SW480 (cell line): Measurements from ENCODE around the gene CCL5.

Experiments used
- DNase-seq: peaks from one replicate; pipeline ENCODE4 v3.0.0-alpha.2; 2016; ENCODE audit warnings: low spot score

Gene CCL5

DNA sequence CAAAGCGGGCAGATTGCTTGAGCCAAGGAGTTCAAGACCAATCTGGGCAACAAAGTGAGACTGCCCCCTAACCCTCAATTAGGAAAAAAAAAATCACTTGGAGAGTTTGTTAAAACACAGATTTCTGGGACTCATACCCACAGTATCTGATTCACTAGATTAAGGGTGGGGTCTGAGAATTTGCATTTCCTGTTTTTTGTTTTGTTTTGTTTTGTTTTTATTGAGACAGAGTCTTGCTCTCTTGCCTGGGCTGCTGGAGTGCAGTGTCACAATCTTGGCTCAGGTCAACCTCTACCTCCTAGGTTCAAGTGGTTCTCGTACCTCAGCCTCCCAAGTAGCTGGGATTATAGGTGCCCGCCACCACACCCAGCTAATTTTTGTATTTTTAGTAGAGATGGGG is 12.6 kb downstream of the CCL5 start:
- DNase-seq = no peak

DNA sequence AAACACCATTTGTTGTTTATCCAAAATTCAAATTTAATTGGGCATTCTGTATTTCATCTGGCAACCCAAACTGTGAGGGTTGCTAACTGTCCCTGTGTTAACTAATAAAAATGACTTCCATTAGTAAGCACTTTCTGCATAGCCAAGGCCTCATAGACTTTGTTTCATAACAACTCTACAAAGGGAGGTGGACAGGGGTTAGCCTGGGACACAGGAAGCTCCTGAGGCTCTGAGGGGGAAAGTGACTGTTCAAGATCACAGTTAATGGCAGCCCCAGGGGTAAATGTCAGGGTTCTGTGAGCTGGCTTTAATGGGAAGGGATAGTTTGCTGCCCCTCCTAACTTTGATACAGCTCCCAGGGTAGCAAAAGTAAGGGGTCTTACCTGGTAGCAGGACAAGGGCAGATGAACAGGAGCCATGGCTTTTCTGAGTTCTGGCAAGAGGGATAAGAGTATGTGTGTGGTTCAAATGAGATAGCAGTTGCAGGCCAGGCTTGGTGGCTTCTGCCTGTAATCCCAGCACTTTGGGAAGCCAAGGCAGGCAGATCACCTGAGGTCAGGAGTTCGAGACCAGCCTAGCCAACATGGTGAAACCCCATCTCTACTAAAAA is 13.7 kb downstream of the CCL5 start:
- no peak for DNase-seq

- no peak for DNase-seq
Observed at GRCh38 chr17:35865412-35866340, 14.5 kb downstream of the CCL5 start.

DNA sequence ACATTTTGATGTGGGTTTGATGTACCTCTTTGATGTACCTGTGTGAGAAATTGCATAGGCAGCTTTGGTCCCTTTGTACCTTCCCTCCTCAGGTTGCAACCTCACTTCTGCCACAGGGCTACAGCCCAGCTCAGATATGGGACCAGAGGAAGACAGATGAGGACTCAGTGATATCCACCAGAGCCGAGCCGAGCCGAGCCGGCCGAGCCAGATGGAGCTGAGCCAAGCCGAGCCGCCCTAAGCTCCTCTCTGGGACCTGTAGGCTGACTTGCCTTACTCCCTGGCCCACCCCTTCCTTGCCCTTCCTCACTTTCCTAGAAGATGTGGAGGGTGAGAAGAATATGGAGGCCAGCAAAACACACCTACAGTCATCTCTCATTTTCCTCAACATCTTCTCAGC is 15.3 kb downstream of the CCL5 start:
- DNase-seq = no peak

- DNase-seq = no peak
Observed at GRCh38 chr17:35856603-35857002, 23.6 kb downstream of the CCL5 start.

DNA sequence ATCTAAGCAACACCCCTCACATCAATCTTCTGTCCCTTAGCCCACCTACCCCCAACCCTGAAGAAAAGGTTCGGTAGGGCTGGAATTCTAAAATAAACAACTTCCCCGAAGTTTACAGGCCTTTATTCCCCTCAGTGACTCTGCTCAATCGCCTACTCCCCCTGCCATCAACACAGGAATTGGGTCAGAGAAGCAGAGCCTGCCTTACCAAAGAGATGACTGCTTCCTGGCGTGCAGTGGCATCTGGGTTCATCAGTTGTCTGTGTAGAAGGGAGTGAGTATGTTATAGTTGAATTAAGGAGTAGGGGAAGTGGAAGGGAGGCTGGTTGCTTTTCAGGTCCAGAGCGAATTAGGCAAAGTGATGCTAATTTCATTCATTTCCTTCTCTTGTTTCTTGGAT is 24.2 kb downstream of the CCL5 start:
- DNase-seq = no peak

DNA sequence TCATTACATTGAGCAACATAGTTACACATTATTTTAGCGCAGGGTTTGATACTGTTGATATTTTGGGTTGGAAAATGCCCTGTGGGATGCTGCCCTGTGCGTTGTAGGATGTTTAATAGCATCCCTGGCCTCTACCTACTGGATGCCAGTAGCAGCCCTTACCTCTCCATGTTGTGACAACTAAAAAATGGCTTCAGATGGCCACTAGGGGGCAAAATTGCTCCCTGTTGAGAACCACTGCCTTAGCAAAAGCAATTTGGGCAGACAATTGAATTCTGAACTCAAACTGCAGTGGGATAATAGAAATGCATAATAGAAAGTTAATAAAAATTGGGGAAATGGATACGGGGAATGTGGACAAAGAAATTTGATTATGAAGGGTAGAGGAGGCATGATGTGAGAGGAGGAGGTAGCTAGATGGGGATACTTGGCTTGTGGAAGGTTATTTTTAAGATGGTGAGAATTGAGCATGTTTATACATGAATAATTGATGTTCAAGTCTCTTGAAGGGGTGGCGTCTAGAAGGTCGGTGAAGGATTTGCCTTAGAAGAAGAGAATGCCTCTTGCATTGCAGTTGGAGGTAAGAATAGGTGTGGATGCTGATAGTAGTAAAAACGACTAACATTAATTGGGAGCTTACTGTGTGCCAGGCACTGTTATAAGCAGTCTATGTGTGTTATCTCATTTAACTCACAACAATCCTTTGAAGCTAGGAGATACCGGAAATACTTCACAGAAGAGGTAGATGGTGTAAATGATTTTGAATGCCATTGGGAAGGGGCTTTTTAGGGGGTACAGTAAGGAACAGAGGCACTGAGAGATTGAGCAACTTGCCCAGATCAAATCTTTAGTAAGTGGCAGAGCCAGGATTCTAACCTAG is 30.5 kb downstream of the CCL5 start:
- DNase-seq = peak; percentile 51

GRCh38 chr17:35847633-35848373 is 32.4 kb downstream of the CCL5 start:
- DNase-seq = no peak

GRCh38 chr17:35847006-35847405 is 33.2 kb downstream of the CCL5 start:
- DNase-seq = no peak

- no peak for DNase-seq
Observed at GRCh38 chr17:35846055-35846809, 33.9 kb downstream of the CCL5 start.

- DNase-seq = no peak
Observed at GRCh38 chr17:35844547-35844946, 35.6 kb downstream of the CCL5 start.

GRCh38 chr17:35843698-35844097 is 36.5 kb downstream of the CCL5 start:
- DNase-seq = no peak

GRCh38 chr17:35842239-35842638 is 37.9 kb downstream of the CCL5 start:
- no peak for DNase-seq

- DNase-seq = no peak
Observed at GRCh38 chr17:35841505-35841904, 38.7 kb downstream of the CCL5 start.

DNA sequence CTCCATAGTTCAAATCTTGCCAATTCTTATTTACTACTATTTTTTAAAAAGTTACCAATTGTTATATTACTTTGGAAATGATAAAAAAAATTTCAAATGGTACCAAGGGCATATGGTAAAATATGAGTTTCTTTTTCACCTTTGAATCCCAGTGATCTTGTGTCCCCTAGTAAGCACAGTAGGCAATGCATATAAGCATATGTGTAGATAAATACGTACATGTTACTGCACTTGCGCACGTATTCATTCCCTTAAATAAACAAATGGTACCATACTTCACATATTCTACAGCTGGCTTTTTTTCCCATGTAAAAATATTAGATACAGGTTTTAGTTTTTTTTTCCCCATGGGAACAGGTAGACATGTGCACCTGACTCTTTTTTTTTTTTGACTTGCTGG is 39.1 kb downstream of the CCL5 start:
- DNase-seq = no peak

DNA sequence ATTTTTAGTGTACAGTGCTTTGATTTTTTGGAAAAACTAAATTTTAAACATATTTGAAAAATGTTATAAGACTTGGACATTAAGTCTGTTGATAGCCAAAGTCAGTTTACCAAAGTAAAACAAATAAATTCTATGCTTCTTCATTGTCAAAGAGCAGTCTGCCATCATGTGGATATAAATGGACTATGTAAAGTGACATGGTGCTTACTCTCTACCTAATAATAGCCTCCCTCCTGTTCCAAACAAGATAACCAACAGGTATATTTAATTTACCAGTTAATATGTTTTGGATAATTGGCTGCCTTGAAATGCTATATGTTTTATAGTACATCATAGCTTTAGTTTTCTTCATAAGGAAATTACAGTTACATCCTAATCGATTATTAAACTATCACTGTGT is 55.0 kb downstream of the CCL5 start:
- DNase-seq = no peak
